ENCODE measurements around the gene NGEF. TPM values are rescaled to one million over a fixed set of nuclear protein-coding genes. Genes with fewer than 3 reads are reported as not detected.

The NGEF gene
- total RNA-seq, 3 donors from 2014 or later: 1.6 to 6.3 TPM; not detected in 1

DNA sequence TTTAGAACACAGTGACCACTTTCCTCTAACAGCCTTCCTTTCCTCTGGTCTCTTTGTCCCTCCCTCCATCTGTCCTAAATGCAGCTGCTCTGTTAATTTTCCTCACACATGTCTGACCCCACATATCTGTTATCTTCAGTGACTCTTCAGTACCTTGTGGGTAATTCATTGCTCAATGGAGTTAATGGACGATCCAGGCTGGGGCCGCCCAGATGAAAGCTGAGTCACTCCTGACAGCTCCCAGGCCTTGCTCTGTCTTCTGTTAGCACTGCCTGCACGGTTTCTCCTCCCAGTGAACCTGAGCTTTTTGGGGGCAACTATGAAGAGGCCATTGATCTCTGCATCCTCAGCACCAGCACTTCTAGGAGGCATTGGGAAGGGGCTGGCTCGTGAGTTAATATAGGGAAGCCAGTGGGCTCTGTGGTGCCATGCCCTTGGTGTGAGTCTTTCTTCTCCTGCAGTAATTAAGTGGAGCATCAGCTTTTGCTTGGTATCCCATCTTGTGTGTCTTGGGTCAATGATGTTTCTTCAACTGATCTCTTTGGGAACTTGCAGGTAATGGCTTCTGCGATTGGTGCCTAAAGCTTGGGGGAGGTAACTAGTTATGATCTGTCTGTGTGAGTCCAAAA lies 75.7 kb downstream of the NGEF start:
- no peaks in the 10 kb centered on the region for H3K27me3 ChIP-seq
- H3K4me3 ChIP-seq: no peak overlapping the region
- no peaks in the 10 kb centered on the region for H3K9me3 ChIP-seq
- TF ChIP-seq POLR2AphosphoS5 (IDR thresholded peaks at IDR 0.05): no peak
- no peak for TF ChIP-seq CTCF (IDR thresholded peaks at IDR 0.05)
- TF ChIP-seq POLR2A (IDR thresholded peaks at IDR 0.05): no peak
- no peaks in the 10 kb centered on the region for H3K4me1 ChIP-seq
- H3K36me3 ChIP-seq: no peaks in the 10 kb centered on the region
- H3K27ac ChIP-seq: no peak overlapping the region
- no peak for DNase-seq (ENCODE audit: low spot score in 2 of 2)
- intact Hi-C loops (cut with DNase I; ENCODE audit: low total_unique reads): no loop called here

DNA sequence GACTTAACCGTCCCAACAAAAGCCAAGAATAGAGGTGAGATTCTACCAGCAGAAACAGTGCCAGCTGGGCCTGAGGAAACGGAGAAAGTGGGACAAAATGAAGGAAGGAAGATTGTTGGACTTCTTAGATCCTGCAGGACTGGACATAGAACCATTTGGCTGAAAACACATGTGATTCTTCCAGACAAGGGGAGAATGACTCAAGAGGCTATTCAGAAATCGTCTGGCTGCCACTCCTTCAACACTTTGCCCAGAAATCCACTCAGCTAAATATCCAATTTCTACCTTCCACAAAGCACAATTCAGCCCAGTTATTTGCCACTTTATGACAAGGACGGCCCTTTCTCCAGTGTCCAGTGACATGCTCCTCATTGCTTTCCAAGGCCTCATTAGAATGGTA lies 81.4 kb downstream of the NGEF start:
- Histone ChIP-seq H3K27me3 (peaks cover 0 to 17% of the 10 kb centered on the region in 2 donors), H3K36me3 (no peaks in the 10 kb centered on the region), H3K9me3 (no peaks in the 10 kb centered on the region), H3K4me3 (no peak overlapping the region), H3K4me1 (peaks cover 0 to 5% of the 10 kb centered on the region in 2 donors), H3K27ac (no peak overlapping the region)
- no peak for DNase-seq (ENCODE audit: low spot score in 2 of 2)
- TF ChIP-seq CTCF (IDR thresholded peaks at IDR 0.05) (no peak), POLR2AphosphoS5 (IDR thresholded peaks at IDR 0.05) (no peak), POLR2A (IDR thresholded peaks at IDR 0.05) (no peak)
- intact Hi-C loops (cut with DNase I; ENCODE audit: low total_unique reads): loop anchor here (2.0 kb wide), 1 partner anchor 47 kb away; no protein-coding TSS in a partner anchor

GRCh38 chr2:232930059-232930400 lies 83.0 kb downstream of the NGEF start:
- no peak for DNase-seq (ENCODE audit: low spot score in 2 of 2)
- Histone ChIP-seq H3K36me3 (no peaks in the 10 kb centered on the region), H3K9me3 (no peaks in the 10 kb centered on the region), H3K27ac (no peak overlapping the region), H3K4me1 (peaks cover 0 to 5% of the 10 kb centered on the region in 2 donors), H3K27me3 (peaks cover 0 to 33% of the 10 kb centered on the region in 2 donors), H3K4me3 (no peak overlapping the region)
- TF ChIP-seq POLR2A (IDR thresholded peaks at IDR 0.05): no peak
- TF ChIP-seq CTCF (IDR thresholded peaks at IDR 0.05): no peak
- no peak for TF ChIP-seq POLR2AphosphoS5 (IDR thresholded peaks at IDR 0.05)
- intact Hi-C loops (cut with DNase I; ENCODE audit: low total_unique reads): loop anchor here (2.0 kb wide), 1 partner anchor 49 kb away; no protein-coding TSS in a partner anchor

DNA sequence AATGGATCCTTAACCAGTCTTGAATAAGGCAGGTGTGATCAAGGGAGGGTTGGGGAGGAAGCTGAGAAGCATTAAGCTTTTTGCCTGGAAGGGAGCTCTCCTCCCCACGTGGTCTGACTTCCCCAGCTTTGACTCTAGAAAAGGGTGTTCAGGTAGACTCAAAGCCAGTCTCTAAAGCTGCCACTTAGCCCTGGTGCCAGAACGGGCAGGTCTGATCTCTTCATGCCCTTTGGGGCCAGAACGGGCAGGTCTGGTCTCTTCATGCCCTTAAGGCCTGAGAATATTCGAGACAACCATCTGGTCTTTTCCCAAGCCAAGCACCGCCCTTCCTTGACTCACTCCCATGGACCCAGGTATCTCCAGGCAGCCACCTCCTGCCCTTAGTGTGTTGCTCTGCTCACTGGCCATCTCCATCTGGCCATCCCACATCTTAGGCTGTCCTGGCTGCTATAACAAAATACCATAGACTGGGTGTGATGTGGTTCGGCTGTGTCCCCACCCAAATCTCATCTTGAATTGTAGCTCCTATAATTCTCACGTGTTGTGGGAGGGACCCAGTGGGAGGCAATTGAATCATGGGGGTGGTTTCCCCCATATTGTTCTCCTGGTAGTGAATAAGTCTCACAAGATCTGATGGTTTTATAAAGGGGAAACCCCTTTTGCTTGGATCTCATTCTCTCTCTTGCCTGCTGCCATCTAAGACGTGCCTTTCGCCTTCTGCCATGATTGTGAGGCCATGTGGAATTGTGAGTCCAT lies 83.6 kb downstream of the NGEF start:
- Histone ChIP-seq H3K27ac (no peak overlapping the region), H3K4me1 (peaks cover 0 to 5% of the 10 kb centered on the region in 2 donors), H3K4me3 (no peak overlapping the region), H3K9me3 (no peaks in the 10 kb centered on the region), H3K27me3 (peaks cover 0 to 35% of the 10 kb centered on the region in 2 donors), H3K36me3 (no peaks in the 10 kb centered on the region)
- intact Hi-C loops (cut with DNase I; ENCODE audit: low total_unique reads): loop anchor here (2.0 kb wide), 1 partner anchor 49 kb away; no protein-coding TSS in a partner anchor
- DNase-seq (ENCODE audit: low spot score in 2 of 2): no peak
- TF ChIP-seq POLR2A (IDR thresholded peaks at IDR 0.05) (no peak), CTCF (IDR thresholded peaks at IDR 0.05) (no peak), POLR2AphosphoS5 (IDR thresholded peaks at IDR 0.05) (no peak)
